Smooth muscle cell (in vitro differentiated cells): ENCODE measurements around the gene PDE4D. TPM values are rescaled to one million over a fixed set of nuclear protein-coding genes. Genes with fewer than 3 reads are reported as not detected.
A peak's percentile ranks its signal among the peaks of the same experiment; 100 is the strongest.

Experiments
- DNase-seq: peaks from one replicate; lab custom pipeline; 2025; ENCODE audit not compliant: unreplicated experiment; lab: John Stamatoyannopoulos, UW
- H2AFZ ChIP-seq: fragments of 200-600 bp; sonication (generic); 2 replicates; pipeline ENCODE4 v1.6.0; 2016; ENCODE audit warnings: antibody characterized with exemption, low read depth, mild to moderate bottlenecking
- H3F3A ChIP-seq: fragments of 200-600 bp; sonication (generic); 2 replicates; pipeline ENCODE4 v1.6.0; 2017; ENCODE audit warnings: antibody characterized with exemption, low read depth
- H3K27ac ChIP-seq: fragments of 200-600 bp; sonication (generic); 2 replicates; pipeline ENCODE4 v1.5.1; 2016; ENCODE audit warnings: low read depth, mild to moderate bottlenecking
- H3K27me3 ChIP-seq: fragments of 200-600 bp; sonication (generic); 2 replicates; pipeline ENCODE4 v1.6.1; 2016; ENCODE audit warnings: low read depth, mild to moderate bottlenecking
- H3K36me3 ChIP-seq: fragments of 200-600 bp; sonication (generic); 2 replicates; pipeline ENCODE4 v1.5.1; 2016; ENCODE audit warnings: low read depth
- H3K4me1 ChIP-seq: fragments of 200-600 bp; sonication (generic); 2 replicates; pipeline ENCODE4 v1.5.1; 2016; ENCODE audit warnings: low read depth
- H3K4me2 ChIP-seq: fragments of 200-600 bp; sonication (generic); 2 replicates; pipeline ENCODE4 v1.6.0; 2016; ENCODE audit warnings: mild to moderate bottlenecking
- H3K4me3 ChIP-seq: fragments of 200-600 bp; sonication (generic); 2 replicates; pipeline ENCODE4 v1.5.1; 2016; ENCODE audit warnings: mild to moderate bottlenecking
- H3K79me2 ChIP-seq: fragments of 200-600 bp; sonication (generic); 2 replicates; pipeline ENCODE4 v1.6.0; 2016; ENCODE audit warnings: low read depth, mild to moderate bottlenecking
- H3K9ac ChIP-seq: fragments of 200-600 bp; sonication (generic); 2 replicates; pipeline ENCODE4 v1.6.0; 2016; ENCODE audit warnings: low read depth
- H3K9me3 ChIP-seq: fragments of 200-600 bp; sonication (generic); replicated peaks from 2 replicates; pipeline ENCODE4 v1.5.1; 2016; ENCODE audit warnings: low read depth
- H4K20me1 ChIP-seq: fragments of 200-600 bp; sonication (generic); 2 replicates; pipeline ENCODE4 v1.6.0; 2016; ENCODE audit warnings: low read depth
- CTCF ChIP-seq: fragments of 200-600 bp; sonication (generic); IDR thresholded peaks from 2 replicates; pipeline ENCODE4 v1.5.1; 2017; ENCODE audit warnings: borderline replicate concordance, mild to moderate bottlenecking, antibody characterized with exemption; ENCODE audit not compliant: insufficient read depth, poor library complexity, severe bottlenecking
- WGBS: methylation state at CpG from one replicate; pipeline ENCODE4 v1.1.7; 2016; ENCODE audit warnings: low lambda C conversion rate; 5-methylcytosine and 5-hydroxymethylcytosine counted together
- polyA plus RNA-seq: library from polyadenylated mRNA; unstranded; fragments of >200 nt; fragmentation: Nextera tagmentation; extraction: Ambion mirVana; gene quantifications from 2 replicates; pipeline ENCODE4 v1.2.1, GENCODE V29; 2016
- total RNA-seq: library from RNA; depleted of rRNA; stranded (reverse); fragments of >200 nt; gene quantifications from 2 replicates; pipeline ENCODE4 v1.2.3, GENCODE V29; 2014

The PDE4D gene
- total and polyA plus RNA-seq, 2 experiments from 2014 or later = 16.4 to 61.0 TPM

- WGBS = 37% methylated on average over 7 of the region's 7 CpGs
- Histone ChIP-seq H3K4me2 (peak overlapping the region; percentile 77), H3K27me3 (no peaks in the 10 kb centered on the region), H2AFZ (peak overlapping the region; percentile 10), H3F3A (peaks cover 22% of the 10 kb centered on the region), H3K27ac (peak overlapping the region; percentile 86), H4K20me1 (no peaks in the 10 kb centered on the region), H3K4me1 (peaks cover 52% of the 10 kb centered on the region), H3K4me3 (no peak overlapping the region), H3K36me3 (no peaks in the 10 kb centered on the region), H3K79me2 (no peaks in the 10 kb centered on the region), H3K9me3 (no peaks in the 10 kb centered on the region), H3K9ac (no peak overlapping the region)
- no peak for TF ChIP-seq CTCF
- DNase-seq = no peak
Observed at GRCh38 chr5:59360130-59360555, 533.4 kb downstream of the PDE4D start.

DNA sequence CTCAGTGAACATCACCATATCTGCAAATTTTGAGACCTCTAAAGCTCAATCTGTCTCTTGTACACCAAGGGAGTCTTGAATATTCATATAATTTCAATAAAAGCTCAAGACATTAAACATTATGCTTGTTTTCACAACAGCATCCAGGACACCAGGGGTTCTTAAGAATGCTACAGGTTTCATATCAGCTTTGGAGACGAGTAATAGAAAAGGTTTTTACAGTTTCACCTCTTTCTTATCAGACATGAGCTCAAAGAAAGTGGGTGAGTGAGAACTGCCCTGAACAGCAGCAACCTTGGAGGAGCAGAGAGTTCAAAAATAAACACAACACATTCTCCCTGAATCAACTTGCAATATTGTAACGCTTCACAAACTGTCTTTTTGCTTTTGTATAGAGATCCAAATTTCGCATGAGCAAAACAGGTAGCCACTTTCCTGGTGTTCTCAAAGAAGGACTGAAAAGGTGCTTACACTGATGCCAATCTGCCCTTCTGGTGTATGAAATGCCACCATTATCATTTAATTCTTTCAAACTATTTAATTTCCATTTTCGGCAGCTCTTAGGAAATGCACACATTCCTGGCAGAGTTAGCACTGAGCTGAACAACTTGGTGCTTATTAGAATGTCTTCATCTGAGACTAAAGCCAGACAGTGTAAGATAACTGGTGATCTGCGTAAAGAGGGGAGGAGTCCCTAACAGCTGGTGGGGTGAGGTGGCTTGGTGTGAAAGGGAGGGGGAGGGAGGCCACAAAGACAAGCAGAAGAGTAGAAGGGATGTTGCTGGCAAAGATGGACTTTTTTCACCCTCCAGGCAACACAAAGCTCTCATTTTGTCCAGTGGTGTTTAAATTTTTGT lies 535.3 kb downstream of the PDE4D start:
- Histone ChIP-seq H3K9me3 (no peaks in the 10 kb centered on the region), H3K27me3 (no peaks in the 10 kb centered on the region), H3F3A (peaks cover 22% of the 10 kb centered on the region), H3K27ac (peak overlapping the region; percentile 86), H2AFZ (no peak overlapping the region), H4K20me1 (no peaks in the 10 kb centered on the region), H3K4me2 (peak overlapping the region; percentile 76), H3K36me3 (no peaks in the 10 kb centered on the region), H3K79me2 (no peaks in the 10 kb centered on the region), H3K4me3 (peak overlapping the region; percentile 19), H3K4me1 (peaks cover 52% of the 10 kb centered on the region), H3K9ac (peak overlapping the region; percentile 57)
- 25% methylated on average over 5 of the region's 5 CpGs for WGBS
- no peak for TF ChIP-seq CTCF
- no peak for DNase-seq

DNA sequence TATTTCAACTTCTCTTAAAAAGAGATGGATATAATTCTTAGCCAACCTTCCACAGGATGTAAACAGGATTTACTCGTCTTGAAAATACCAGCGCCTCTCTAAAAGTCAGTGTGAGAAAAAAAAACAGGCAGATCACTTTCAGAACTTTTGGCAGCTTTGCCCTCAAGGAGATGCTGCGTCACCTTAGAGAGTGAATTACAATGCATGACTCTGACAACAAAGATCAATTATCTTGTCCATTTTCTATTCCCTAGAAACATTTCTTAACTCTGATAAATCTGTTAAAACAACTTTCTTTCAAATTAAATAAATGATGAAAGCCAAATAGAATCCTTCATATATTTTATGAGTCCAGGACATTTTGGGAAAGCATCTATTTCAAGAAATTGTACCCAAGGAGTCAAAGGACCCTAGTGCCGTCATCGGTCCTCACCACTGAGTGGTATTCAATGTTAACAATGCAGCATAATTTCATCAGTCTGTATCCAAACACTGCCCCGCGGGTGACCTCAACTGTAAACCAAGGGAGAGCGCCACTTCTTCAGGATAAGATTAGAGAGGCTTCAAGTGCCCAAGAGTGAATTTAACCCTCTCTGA lies 536.0 kb downstream of the PDE4D start:
- Histone ChIP-seq H3K79me2 (no peaks in the 10 kb centered on the region), H3K4me3 (peak overlapping the region; percentile 19), H3K4me1 (peaks cover 52% of the 10 kb centered on the region), H4K20me1 (no peaks in the 10 kb centered on the region), H3K27me3 (no peaks in the 10 kb centered on the region), H3K9me3 (no peaks in the 10 kb centered on the region), H3F3A (peaks cover 22% of the 10 kb centered on the region), H3K9ac (peak overlapping the region; percentile 34), H2AFZ (no peak overlapping the region), H3K36me3 (no peaks in the 10 kb centered on the region), H3K4me2 (peak overlapping the region; percentile 76), H3K27ac (peak overlapping the region; percentile 86)
- WGBS = 12% methylated on average over 8 of the region's 8 CpGs
- DNase-seq = no peak
- no peak for TF ChIP-seq CTCF
